Measurements from ENCODE around the gene CEP112. TPM values are rescaled to one million over a fixed set of nuclear protein-coding genes. Genes with fewer than 3 reads are reported as not detected.

CEP112 gene
- total and polyA plus RNA-seq, 2 donors (not counting 3 experiments of a cell fraction or from before 2014, with no cell fraction given): 1.5 to 25.3 TPM

GRCh38 chr17:65630502-65630901, 561.4 kb downstream of the CEP112 start:
- FAIRE-seq (no peak), DNase-seq (ENCODE audit: low read depth, low spot score) (no peak)
- Histone ChIP-seq H3K9me1 (replicated peaks; ENCODE audit: control insufficient read depth, extremely low read depth, insufficient read depth, low read length) (no peaks in the 10 kb centered on the region), H3K9me3 (replicated peaks; ENCODE audit: control insufficient read depth, insufficient read depth, low read length) (no peaks in the 10 kb centered on the region), H3K9ac (replicated peaks; ENCODE audit: extremely low read depth, insufficient read depth, low read length) (no peak overlapping the region), H2AFZ (ENCODE audit: low read depth, low read length) (no peak overlapping the region), H3K4me3 (replicated peaks in 1 of 3; ENCODE audit: insufficient read depth in 1 of 3, low read depth in 1 of 3, low read length in 3 of 3) (no peak overlapping the region), H3K27me3 (ENCODE audit: control insufficient read depth in 2 of 2, insufficient read depth in 2 of 2, low read length in 2 of 2) (no peaks in the 10 kb centered on the region), H3K4me1 (ENCODE audit: control insufficient read depth, extremely low read depth, insufficient read depth, low read length) (peaks cover 5% of the 10 kb centered on the region), H3K36me3 (ENCODE audit: control insufficient read depth in 2 of 2, extremely low read depth in 1 of 2, insufficient read depth in 2 of 2, low read length in 2 of 2) (no peaks in the 10 kb centered on the region), H3K27ac (ENCODE audit: insufficient read depth, low read depth, low read length) (no peak overlapping the region), H3K79me2 (ENCODE audit: control insufficient read depth, insufficient read depth, low read length) (no peaks in the 10 kb centered on the region), H3K4me2 (ENCODE audit: insufficient read depth, low read length) (no peak overlapping the region), H4K20me1 (replicated peaks; ENCODE audit: control insufficient read depth, extremely low read depth, insufficient read depth, low read length) (no peaks in the 10 kb centered on the region)
- no TSS peak for BruUV-seq (replicated peaks)
- CTCF ChIA-PET: no interaction called here
- dilution Hi-C loops (cut with MboI; ENCODE audit: extremely low pct_ligation_motif_present, low sequenced_read_pairs): no loop called here
- intact Hi-C loops (cut with micrococcal nuclease): no loop called here
- POLR2A ChIA-PET: no interaction called here
- TF ChIP-seq, protein P1, sequence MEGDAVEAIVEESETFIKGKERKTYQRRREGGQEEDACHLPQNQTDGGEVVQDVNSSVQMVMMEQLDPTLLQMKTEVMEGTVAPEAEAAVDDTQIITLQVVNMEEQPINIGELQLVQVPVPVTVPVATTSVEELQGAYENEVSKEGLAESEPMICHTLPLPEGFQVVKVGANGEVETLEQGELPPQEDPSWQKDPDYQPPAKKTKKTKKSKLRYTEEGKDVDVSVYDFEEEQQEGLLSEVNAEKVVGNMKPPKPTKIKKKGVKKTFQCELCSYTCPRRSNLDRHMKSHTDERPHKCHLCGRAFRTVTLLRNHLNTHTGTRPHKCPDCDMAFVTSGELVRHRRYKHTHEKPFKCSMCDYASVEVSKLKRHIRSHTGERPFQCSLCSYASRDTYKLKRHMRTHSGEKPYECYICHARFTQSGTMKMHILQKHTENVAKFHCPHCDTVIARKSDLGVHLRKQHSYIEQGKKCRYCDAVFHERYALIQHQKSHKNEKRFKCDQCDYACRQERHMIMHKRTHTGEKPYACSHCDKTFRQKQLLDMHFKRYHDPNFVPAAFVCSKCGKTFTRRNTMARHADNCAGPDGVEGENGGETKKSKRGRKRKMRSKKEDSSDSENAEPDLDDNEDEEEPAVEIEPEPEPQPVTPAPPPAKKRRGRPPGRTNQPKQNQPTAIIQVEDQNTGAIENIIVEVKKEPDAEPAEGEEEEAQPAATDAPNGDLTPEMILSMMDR (IDR thresholded peaks at IDR 0.05; ENCODE audit: extremely low read depth in 1 of 2, insufficient read depth in 1 of 2, low read depth in 1 of 2, low read length in 2 of 2): no peak
- no peak for TF ChIP-seq FOS (IDR thresholded peaks at IDR 0.05; ENCODE audit: borderline replicate concordance, insufficient read depth, low read length)
- no peak for TF ChIP-seq MYC (IDR thresholded peaks at IDR 0.05; ENCODE audit: low read depth, low read length)
- TF ChIP-seq POLR2AphosphoS5 (IDR thresholded peaks at IDR 0.05; ENCODE audit: insufficient read depth, low read depth, low read length): no peak
- TF ChIP-seq POLR2A (IDR thresholded peaks at IDR 0.05; ENCODE audit: low read depth, low read length): no peak
- TF ChIP-seq EZH2 (IDR thresholded peaks at IDR 0.05; ENCODE audit: borderline replicate concordance, low read depth, low read length, severe bottlenecking): no peak

DNA sequence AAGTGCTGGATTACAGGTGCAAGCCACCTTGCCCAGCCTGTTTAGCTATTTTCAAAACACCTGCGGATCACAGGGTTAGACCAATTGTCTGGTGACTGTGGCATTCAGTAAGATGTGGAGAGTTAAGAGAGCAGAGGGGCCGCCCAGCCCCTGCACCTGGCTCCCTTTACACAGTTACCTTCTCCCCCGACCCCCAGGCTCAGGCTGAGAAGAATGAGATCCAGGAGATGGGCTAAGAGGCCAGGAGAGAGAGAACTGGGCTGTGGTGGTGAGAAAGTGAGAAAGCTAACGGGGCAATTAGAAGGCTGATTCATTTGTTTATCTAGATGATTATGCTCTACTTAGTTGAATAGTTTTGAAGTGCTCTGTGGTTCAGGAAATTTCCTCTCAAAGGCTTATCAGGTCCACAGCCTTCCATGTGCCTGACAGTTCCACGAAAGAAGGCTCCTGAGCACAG, 562.7 kb downstream of the CEP112 start:
- FAIRE-seq (no peak), DNase-seq (ENCODE audit: low read depth, low spot score) (no peak)
- Histone ChIP-seq H3K9me1 (replicated peaks; ENCODE audit: control insufficient read depth, extremely low read depth, insufficient read depth, low read length) (no peaks in the 10 kb centered on the region), H3K4me3 (replicated peaks in 1 of 3; ENCODE audit: insufficient read depth in 1 of 3, low read depth in 1 of 3, low read length in 3 of 3) (no peak overlapping the region), H3K4me1 (ENCODE audit: control insufficient read depth, extremely low read depth, insufficient read depth, low read length) (peaks cover 3% of the 10 kb centered on the region), H4K20me1 (replicated peaks; ENCODE audit: control insufficient read depth, extremely low read depth, insufficient read depth, low read length) (no peaks in the 10 kb centered on the region), H3K27me3 (ENCODE audit: control insufficient read depth in 2 of 2, insufficient read depth in 2 of 2, low read length in 2 of 2) (no peaks in the 10 kb centered on the region), H3K36me3 (ENCODE audit: control insufficient read depth in 2 of 2, extremely low read depth in 1 of 2, insufficient read depth in 2 of 2, low read length in 2 of 2) (no peaks in the 10 kb centered on the region), H3K4me2 (ENCODE audit: insufficient read depth, low read length) (no peak overlapping the region), H3K9me3 (replicated peaks; ENCODE audit: control insufficient read depth, insufficient read depth, low read length) (no peaks in the 10 kb centered on the region), H3K27ac (ENCODE audit: insufficient read depth, low read depth, low read length) (no peak overlapping the region), H2AFZ (ENCODE audit: low read depth, low read length) (no peak overlapping the region), H3K79me2 (ENCODE audit: control insufficient read depth, insufficient read depth, low read length) (no peaks in the 10 kb centered on the region), H3K9ac (replicated peaks; ENCODE audit: extremely low read depth, insufficient read depth, low read length) (no peak overlapping the region)
- dilution Hi-C loops (cut with MboI; ENCODE audit: extremely low pct_ligation_motif_present, low sequenced_read_pairs) (no loop called here), intact Hi-C loops (cut with micrococcal nuclease) (no loop called here)
- no TSS peak for BruUV-seq (replicated peaks)
- CTCF ChIA-PET: interaction anchor here (0.9 kb wide), 1 partner anchor 15 kb away, joined by 4 read pairs; no protein-coding TSS in a partner anchor
- POLR2A ChIA-PET: no interaction called here
- TF ChIP-seq, protein P1 (IDR thresholded peaks at IDR 0.05; ENCODE audit: extremely low read depth in 1 of 2, insufficient read depth in 1 of 2, low read depth in 1 of 2, low read length in 2 of 2): no peak
- no peak for TF ChIP-seq POLR2AphosphoS5 (IDR thresholded peaks at IDR 0.05; ENCODE audit: insufficient read depth, low read depth, low read length)

Measured in endothelial cell of umbilical vein (primary cell).